CD4-positive, alpha-beta T cell treated with Interleukin-2 at 100 ng/mL for 4 hours (primary cell): ENCODE measurements around the gene MS4A1.
"Not testable (repeated sequence)": the region's sequence is repeated elsewhere in the genome, so short reads cannot be mapped to it uniquely, and the experiment has no call there.

Experiments used
- DNase-seq: peaks from one replicate; pipeline ENCODE4 v3.0.0-alpha.2; 2020; ENCODE audit warnings: low spot score

Gene MS4A1

DNA sequence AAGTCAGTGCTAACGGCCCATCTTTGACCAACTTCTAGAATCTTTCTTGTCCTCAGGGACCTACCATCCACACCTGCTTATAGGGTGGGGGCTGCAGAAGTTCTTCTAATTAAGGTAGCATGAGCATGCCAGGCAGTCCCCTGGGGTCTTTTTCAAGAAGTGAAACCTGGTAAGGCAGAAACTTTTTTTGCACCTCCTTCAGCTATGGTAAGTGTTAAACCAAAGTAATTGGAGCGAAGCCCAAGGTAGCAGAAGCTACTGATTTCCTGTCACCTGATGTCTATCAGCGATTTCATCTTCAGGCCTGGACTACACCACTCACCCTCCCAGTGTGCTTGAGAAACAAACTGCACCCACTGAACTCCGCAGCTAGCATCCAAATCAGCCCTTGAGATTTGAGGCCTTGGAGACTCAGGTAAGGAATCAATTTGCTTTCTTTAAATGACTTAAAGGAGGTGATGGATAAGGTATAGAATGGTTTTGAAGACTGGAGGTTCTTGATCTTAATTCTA, at the start of gene MS4A1:
Gene MS4A1, plus strand, starts transcription at position 317 of the 512 bp plus-strand sequence. CDS start 6,528 bp downstream, outside the sequence.
- peak; percentile 27 for DNase-seq

DNA sequence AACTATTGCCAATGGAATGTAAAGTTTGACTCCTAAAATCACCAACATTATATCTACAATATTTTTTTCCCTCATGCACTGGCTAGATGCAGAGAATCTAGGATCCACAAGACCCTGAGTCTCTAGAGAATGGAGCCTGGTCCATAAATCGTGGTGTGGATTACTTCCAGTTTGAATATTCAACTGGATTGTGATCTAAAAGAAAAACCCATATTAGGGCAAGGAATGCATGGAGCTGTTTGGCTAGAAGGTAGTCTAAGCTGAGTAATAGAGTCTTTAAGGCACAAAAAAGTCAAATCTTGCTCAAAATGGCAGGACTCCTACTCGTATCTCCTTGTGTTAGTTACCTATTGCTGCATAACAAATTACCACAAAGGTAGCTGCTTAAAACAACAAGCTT, 35.6 kb upstream of the MS4A1 start:
- DNase-seq: no peak

DNA sequence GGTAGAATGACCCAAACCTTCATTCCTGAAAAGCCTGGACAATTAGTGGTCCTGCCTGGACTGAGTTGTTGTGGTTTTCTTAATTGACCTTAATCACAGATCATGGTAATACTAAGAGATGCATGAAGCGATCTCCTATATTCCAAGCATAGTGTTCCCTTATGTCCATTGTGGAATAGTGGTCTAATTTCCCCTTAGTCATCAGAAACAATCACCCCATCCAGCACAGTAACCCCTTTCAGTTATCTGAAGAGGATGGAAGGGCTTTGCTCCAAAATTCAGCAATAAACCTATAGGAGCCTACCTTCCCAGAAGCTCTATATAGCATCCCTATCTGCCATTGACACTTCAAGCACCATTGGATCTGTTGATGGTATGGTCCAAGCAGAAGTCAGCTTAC, 33.0 kb upstream of the MS4A1 start:
- no peak for DNase-seq

DNA sequence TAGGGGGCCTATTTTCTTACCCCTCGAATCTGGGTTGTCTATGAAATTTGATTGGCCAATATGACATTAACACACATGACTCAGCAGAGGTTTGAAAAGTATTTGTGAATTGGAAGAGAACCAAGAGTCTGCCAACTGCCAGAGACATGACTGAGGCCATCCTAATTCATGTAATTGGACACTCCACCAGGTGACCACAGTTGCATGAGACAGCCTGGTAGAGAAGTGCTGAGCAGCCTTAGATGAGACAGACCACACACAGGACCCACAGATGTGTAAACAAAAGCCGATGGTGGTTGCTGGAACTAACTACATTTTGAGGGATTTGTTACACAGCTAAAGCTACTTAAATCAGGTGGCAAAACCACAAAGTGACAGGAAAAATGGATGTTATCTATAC, 27.1 kb upstream of the MS4A1 start:
- DNase-seq: no peak

DNA sequence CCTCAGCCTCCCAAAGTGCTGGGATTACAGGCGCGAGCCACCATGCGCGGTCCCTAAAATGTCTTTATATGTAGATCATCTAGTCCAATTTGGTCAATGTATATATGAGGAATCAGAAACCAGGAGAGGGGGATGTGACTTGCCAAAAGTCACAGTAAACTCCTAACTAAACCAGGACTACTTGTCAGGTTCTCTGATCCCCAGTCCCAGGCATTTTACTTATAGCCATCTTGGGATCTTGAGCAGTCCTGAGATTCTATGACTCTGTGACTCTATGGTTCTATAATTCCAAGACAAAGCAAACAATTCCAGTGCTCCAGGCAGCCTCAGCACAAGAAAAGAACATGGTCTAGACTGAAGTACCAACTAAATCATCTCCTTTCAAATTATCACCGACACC, 26.4 kb upstream of the MS4A1 start, which contains the start of gene MS4A5:
Gene MS4A5, plus strand, starts transcription at position 301 of the 400 bp plus-strand sequence. CDS start 103 bp downstream, outside the sequence.
- no peak for DNase-seq

DNA sequence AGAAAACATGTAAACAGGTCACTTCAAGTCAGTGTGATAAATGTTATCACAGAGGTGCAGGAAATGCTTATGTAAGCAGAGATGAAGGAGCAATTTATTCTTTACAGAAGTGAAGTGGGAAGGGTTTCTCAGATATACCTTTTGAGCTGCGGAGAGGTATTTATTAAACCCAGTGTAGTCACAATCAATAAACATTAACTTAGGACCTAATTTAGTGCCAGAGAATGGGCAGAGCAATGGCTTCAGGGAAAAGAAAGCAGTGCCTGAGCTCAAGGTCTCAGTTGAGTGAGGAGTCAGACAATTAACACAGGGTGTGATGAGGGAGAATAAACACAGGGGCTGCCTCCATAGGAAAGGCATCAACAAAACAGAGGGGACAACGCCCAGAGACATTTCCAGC, 24.4 kb upstream of the MS4A1 start:
- no peak for DNase-seq

DNA sequence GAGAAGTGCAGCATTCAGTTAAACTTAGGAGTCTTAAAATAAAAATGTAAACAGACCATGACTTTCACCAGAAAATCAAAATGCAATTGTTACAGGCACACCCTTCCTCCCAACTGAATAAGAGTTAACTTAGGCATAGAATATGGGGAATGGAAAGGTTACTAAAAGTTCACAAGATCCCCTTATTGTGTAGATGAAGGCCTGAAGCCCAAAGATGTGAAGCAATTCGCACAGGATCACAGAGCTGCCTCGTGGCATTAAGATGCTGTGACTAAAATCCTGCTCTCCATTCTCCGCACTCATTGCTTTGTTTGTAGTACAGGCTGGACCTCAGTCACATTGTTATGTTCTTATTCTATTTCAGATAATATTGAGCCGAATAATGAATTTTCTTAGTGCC, 22.2 kb upstream of the MS4A1 start:
- no peak for DNase-seq

DNA sequence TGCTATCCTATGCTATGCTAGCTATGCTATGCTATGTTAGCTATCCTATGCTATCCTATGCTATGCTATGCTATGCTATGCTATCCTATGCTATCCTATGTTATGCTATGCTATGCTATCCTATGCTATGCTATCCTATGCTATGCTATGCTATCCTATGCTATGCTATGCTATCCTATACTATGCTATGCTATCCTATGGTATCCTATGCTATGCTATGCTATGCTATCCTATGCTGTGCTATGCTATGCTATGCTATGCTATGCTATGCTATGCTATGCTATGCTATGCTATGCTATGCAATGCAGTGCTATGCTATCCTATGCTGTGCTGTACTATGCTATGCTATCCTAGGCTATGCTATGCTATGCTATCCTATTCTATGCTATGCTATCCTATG, 8.6 kb upstream of the MS4A1 start:
- DNase-seq: no peak

DNA sequence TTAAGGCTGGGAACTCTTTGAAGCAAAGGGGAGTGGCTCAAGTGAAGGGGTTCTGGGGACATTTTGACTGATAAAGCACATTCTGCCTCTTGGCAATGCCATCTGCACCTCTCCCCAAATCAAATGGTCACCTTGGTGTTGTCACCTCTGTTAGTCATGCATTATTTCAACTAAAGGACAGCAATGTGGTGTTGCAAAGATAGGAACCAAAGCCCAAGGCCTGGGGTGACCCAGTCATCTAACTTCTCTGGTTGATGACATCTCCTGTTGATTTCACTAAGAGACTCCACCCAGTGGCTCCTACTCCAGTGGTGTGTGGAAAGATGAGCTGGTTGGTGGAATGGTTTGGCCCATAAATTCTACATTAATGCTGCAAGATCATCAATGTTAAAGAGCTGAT, 7.8 kb upstream of the MS4A1 start:
- DNase-seq: no peak

DNA sequence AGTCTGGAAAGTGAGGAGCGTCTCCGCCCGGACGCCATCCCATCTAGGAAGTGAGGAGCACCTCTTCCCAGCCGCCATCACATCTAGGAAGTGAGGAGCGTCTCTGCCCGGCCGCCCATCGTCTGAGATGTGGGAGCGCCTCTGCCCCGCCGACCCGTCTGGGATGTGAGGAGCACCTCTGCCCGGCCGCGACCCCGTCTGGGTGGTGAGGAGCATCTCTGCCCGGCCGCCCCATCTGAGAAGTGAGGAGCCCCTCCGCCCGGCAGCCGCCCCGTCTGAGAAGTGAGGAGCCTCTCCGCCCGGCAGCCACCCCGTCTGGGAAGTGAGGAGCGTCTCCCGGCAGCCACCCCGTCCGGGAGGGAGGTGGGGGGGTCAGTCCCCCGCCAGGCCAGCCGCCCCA, 4.5 kb upstream of the MS4A1 start:
- not testable (repeated sequence) for DNase-seq

DNA sequence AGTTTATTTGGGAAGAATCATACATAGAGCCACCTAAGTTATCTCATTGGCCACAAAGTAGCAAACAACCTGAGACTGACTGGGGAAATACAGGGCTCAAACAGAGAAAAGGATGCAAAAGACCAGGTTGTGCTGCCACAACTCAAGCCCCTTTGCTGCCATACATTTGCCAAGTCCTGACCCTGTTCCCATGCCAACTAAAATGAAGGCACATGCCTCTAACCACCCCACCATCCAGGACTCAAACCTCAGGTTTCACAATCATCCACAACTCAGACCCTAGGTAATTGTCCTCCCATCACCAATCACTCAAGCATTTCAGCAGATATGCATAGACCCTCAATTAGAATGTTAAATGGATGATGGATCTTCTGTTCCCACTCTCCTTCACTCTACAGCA, 1.4 kb upstream of the MS4A1 start:
- no peak for DNase-seq

DNA sequence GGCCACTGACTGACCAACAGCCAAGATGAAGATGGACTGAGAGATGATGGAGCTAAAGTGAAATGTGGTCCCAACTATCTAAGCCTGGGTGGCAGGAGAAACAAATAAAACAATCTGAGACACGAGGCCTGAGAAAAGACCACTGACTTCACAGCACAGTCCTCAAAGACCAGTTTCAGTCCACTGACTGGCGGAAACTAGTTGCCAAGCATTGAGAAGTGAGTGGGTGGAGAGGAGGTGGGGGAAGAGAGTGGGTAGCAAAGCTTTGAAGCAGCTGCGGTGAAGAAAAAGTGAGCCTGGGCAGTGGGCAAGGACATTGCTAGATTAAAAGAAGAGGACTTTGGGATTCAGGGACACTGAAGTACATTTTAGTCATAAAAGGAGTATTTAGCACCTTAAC, 1.9 kb downstream of the MS4A1 start:
- no peak for DNase-seq

DNA sequence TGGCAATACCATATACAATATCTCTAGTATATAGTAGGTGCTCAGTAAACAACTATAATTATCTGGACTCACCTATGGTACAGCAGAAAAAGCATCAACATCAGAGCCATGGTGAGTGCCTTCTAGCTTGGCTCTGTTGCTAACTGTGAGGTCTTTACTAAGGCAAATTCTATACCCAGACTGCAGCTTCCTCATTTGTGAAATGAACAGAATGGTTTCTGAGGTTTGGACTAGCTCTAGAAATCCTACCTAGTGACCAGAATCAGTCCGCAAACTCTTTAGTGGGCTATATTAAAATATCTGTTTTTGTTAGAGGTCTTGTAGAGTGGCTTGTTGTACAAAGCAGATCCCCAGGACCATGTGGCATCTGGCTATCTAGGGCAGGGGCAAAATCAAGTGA, 3.7 kb downstream of the MS4A1 start:
- DNase-seq: no peak

DNA sequence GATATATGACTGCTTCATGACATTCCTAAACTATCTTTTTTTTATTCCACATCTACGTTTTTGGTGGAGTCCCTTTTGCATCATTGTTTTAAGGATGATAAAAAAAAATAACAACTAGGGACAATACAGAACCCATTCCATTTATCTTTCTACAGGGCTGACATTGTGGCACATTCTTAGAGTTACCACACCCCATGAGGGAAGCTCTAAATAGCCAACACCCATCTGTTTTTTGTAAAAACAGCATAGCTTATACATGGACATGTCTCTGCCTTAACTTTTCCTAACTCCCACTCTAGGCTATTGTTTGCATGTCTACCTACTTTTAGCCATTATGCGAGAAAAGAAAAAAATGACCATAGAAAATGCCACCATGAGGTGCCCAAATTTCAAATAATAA, 13.2 kb downstream of the MS4A1 start:
- no peak for DNase-seq

DNA sequence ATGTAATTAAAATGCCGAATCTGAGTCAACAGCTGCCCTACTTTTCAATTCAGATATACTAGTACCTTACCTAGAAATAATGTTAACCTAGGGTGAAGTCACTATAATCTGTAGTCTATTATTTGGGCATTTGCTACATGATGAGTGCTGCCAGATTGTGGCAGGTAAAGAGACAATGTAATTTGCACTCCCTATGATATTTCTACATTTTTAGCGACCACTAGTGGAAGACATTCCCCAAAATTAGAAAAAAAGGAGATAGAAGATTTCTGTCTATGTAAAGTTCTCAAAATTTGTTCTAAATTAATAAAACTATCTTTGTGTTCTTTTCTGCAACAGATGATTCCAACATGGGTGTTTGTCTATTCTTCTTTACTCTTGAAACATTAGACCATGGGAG, 14.1 kb downstream of the MS4A1 start:
- DNase-seq: no peak

DNA sequence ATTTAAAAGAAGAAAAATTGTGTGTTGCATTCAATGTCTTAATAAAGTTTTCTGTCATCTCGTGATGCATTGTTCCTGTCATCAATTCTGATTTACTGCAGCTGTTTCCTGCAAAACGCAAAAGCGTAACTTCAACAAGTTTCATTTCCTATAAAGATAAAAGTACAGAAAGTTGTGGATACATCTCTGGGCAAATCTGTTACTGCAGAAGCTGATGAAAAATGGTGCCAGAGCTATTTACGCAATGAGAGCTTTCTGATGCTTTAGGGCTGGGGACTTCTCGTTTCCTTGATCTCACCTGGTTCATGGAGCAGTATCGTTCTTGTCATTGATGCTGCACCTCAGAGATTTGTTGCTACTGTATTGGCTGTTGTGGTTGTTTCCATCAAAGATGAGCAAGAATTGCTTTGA, 21.4 kb downstream of the MS4A1 start:
- DNase-seq: no peak

DNA sequence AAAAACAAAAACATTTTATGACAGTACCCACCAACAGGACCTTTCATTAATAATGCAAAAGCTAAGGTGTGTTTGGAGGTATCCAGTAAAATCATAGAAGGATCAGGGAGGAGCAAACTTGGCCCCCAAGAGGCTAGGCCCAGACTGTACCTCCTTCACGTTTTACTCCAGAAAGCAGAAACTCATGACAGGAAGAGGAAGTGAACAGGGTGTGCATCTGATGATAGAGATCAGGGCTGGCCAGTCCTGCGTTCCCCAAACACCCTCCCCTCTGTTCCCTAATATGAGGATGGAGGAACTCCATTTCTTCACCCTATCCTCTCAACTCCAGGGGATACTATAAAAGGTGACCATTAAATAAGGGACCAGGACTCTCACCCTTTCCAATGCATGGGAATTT, 26.7 kb downstream of the MS4A1 start:
- no peak for DNase-seq

DNA sequence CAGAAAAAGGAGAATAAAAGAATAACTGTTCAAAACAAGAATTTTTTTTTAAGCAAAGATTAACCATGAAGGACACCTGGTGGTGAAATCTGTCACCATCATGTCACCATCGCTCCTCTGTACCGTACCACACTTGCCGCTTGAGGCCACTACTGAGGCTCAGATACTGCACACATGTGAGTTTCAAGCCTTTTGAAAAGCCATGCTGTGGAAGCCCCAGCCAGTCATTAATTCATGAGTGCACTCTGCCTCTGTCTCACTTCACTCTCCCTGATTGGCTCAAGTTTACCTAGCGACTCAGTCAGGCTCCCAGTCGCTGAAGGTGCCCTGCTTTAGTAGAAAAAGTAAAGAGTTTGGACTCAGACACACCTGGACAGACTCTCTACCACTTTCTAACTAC, 30.3 kb downstream of the MS4A1 start:
- DNase-seq: peak; percentile 16

DNA sequence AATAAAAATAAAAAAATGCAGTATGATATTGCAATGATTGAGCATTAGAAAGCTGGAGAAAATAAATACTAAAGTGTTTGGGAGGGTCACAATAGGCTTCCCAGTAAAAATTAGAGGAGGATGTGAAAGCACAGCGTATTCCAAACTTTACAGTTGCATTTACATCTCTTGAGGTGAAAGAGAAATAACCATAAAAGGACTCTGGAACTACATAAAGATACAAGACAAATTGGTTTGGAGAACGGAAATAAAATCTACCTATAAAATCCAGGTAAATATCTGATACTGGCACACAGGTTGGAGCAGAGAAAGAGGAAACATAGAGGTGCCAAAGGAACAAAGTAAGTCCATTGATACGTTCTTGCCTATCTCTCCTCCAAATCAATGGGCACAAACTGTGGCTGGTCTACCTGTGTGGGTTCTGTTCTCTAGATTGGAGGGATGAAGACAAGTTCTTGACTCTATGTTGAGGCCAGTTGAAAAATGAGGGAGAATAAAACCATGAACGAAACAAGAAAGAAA, 36.9 kb downstream of the MS4A1 start, which contains the start of gene MS4A12:
Gene MS4A12, plus strand, starts transcription at position 291 of the 522 bp plus-strand sequence. CDS start 4,541 bp downstream, outside the sequence.
- no peak for DNase-seq

DNA sequence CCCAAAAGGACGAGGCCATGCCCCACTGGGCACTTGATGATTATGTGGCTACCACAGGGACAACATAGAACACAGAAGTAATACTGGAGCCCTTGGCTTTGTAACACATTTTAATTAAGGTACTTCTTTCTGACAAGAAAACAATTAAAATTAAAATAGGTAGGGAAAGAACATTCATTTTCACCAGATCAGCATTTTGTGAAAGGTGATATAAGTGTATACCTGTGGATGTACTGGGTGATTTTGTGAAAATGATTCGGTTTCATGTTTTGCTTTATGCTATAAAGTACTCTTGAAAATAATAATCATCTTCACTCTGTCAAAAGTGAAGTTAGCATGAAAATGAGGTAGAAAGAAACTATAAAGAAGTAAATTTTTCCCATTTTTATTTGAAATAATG, 37.8 kb downstream of the MS4A1 start:
- DNase-seq: no peak

DNA sequence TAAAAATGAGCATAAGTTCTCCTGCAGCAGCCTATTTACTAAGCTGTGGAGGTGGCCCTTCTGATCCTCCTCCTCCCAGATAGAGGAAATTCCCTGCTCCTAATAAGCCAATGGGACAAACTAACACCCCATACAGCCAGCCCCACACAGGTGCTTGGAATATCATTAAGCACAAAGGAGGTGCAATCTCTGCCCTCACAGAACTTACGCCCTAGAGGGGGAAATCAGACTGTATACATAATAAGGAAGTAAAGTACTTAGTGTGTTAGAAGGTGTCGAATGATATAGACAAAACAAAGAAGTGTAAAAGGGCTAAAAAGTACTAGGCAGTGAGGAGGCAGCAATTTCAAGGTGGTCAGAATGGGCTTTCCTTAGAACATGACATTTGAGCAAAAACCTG, 42.8 kb downstream of the MS4A1 start:
- no peak for DNase-seq

DNA sequence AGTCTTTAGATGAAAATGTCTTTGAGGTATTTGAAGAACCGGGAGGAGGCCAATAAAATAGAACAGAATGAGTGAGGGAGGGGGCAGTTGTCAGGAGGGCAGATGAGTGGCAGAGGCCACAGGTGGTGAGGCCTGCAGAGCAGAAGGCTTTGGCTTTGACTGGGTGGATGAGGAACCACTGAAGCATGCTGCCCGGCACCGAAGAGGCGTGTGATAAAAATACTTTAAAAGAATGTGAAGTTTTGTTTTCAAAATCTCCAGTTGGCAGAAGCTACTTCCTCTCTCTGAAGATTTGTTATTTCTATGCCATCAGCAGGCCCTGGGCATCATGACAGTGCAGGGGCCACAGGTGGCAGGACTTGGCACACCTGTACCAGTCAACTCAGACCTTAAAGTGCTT, 43.2 kb downstream of the MS4A1 start:
- no peak for DNase-seq

DNA sequence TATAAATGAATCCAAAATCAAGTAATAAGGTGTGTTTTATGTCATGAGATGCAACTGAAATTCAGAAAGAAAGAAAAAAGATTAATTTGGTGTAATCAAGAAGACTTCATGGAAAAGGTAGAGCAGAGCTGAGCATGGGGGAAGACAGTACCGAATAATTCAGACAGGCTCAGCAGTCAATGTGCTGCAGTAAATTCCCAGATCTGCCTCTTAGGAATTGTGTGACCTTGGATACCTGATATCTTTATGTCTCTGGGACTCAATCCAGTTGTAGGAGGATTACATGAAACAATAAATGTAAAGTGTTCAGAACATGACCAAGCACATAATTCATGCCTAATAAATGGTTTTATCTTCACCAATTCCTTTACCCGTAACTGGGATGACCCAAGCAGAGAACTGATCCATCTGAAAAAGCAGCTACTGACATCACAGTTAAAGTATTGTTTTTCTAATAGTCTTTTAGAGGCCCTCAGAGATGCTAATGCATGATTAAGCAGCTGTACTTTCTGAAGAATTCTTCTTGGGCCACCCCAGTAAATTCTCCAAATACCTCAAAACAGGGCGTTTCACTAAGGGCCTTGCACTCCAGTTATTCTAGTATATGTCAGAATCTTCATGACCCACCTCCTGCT, 44.7 kb downstream of the MS4A1 start:
- no peak for DNase-seq

DNA sequence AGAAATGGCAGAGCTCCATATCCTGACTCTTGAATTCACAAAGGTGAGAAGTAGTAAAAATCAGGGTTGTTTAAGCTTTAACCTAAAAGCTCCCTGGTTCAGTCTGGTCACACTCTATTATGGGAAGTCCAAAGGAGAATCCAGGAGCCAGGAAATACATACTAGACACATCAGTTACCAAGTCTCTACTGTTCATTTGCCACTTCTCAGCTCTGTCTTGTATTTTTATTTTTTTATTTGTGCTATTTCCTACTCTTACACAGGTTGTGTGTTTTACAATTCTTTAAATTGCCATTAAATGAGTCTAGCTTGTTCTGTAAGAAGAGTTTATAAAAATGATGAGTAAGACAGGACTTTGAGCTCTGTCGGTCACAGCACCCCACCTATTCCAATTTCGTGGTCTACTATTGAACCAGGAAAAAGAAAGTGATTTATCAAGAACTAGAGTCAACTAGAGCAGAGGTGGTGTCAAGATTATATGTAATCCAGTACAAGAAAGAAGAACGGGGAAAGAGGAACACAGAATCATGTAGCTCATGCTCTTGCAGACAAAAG, 46.7 kb downstream of the MS4A1 start:
- no peak for DNase-seq
